B cell (primary cell): ENCODE measurements around the gene NCS1.

ENCODE experiments used
- CTCF ChIP-seq: fragments of 200-600 bp; IDR thresholded peaks from one replicate; pipeline ENCODE4 v1.8.0; 2022; ENCODE audit warnings: antibody characterized with exemption, mild to moderate bottlenecking
- EZH2 ChIP-seq: IDR thresholded peaks from 2 replicates; pipeline ENCODE4 v1.6.1; 2012; ENCODE audit warnings: borderline replicate concordance, low read depth, mild to moderate bottlenecking, moderate library complexity, low read length; ENCODE audit not compliant: insufficient read depth, poor library complexity, severe bottlenecking

GRCh38 chr9:130185490-130186031, 13.4 kb downstream of the NCS1 start:
- TF ChIP-seq CTCF (no peak), EZH2 (no peak)
